GM12878 (cell line): ENCODE data around the gene PPP5C. TPM values are rescaled to one million over a fixed set of nuclear protein-coding genes. Genes with fewer than 3 reads are reported as not detected.
"Not testable (repeated sequence)": the region's sequence is repeated elsewhere in the genome, so short reads cannot be mapped to it uniquely, and the experiment has no call there.

Experiments used
- ATAC-seq: fragments of 200-7000 bp; cut with Tn5 transposase; 3 replicates; pipeline ENCODE4 v1.9.1; 2020; ENCODE audit warnings: mild to moderate bottlenecking, moderate library complexity
- BruUV-seq: library from RNA; stranded (reverse); fragments of 400-500 nt; replicated peaks from 2 replicates; lab custom pipeline; 2021; lab: Mats Ljungman, UMichigan
- CTCF ChIA-PET: fragments of 300-600 bp; sonication (Branson Sonifier 250); formaldehyde crosslinking; extraction: SDS; loops from one replicate; lab custom pipeline; 2021; ENCODE audit warnings: inconsistent platforms; lab: Yijun Ruan, JAX
- POLR2A ChIA-PET: fragments of 350-600 bp; formaldehyde crosslinking; extraction: SDS; loops from one replicate; lab custom pipeline; 2021; ENCODE audit warnings: inconsistent platforms; lab: Charles Lee
- RAD21 ChIA-PET: fragments of 300-600 bp; sonication (Branson Sonifier 250); formaldehyde crosslinking; loops from one replicate; lab custom pipeline; 2023; ENCODE audit warnings: antibody characterized with exemption; ENCODE audit not compliant: unreplicated experiment; lab: Charles Lee
- SMC1A ChIA-PET: fragments of 300-600 bp; sonication (Branson Sonifier 250); formaldehyde crosslinking; loops from one replicate; lab custom pipeline; 2023; ENCODE audit not compliant: unreplicated experiment, uncharacterized antibody; lab: Charles Lee
- DNase-seq: peaks from one replicate; pipeline ENCODE4 v3.0.0-alpha.2; 2011; ENCODE audit warnings: low read depth, low spot score
- FAIRE-seq: peaks from 3 replicates; lab custom pipeline; 2011; peaks lifted over from hg19 to GRCh38; lab: Jason Lieb, UNC
- H2AFZ ChIP-seq: 2 replicates; pipeline ENCODE4 v1.6.0; 2011; ENCODE audit warnings: low read depth, low read length, control low read depth; ENCODE audit not compliant: control insufficient read depth
- H3K27ac ChIP-seq: 2 replicates; pipeline ENCODE4 v1.5.1; 2011; ENCODE audit warnings: control low read depth; ENCODE audit not compliant: control insufficient read depth, insufficient read depth
- H3K27me3 ChIP-seq, 2 experiments: replicated peaks in 1 of 2; 2 replicates each; pipeline versions ENCODE4 v1.6.0 to v1.6.1; 2011; ENCODE audit warnings: low read length in 1 of 2; ENCODE audit not compliant: control insufficient read depth in 2 of 2, insufficient read depth in 2 of 2
- H3K36me3 ChIP-seq, 2 experiments: 2 replicates each; pipeline ENCODE4 v1.5.1; 2011; ENCODE audit warnings: low read length in 1 of 2; ENCODE audit not compliant: control insufficient read depth in 2 of 2, insufficient read depth in 2 of 2
- H3K4me1 ChIP-seq: 2 replicates; pipeline ENCODE4 v1.6.1; 2011; ENCODE audit warnings: mild to moderate bottlenecking, low read length, moderate library complexity, mixed read lengths; ENCODE audit not compliant: control insufficient read depth, insufficient read depth
- H3K4me2 ChIP-seq: 2 replicates; pipeline ENCODE4 v1.6.0; 2011; ENCODE audit warnings: control low read depth; ENCODE audit not compliant: control insufficient read depth, insufficient read depth
- H3K4me3 ChIP-seq: fragments of 200-600 bp; sonication (generic); 2 replicates; pipeline ENCODE4 v1.5.1; 2016
- H3K79me2 ChIP-seq: 2 replicates; pipeline ENCODE4 v1.6.0; 2011; ENCODE audit warnings: low read length; ENCODE audit not compliant: control insufficient read depth, insufficient read depth
- H3K9ac ChIP-seq: 2 replicates; pipeline ENCODE4 v1.8.0; 2011; ENCODE audit warnings: low read length, control low read depth, mixed read lengths; ENCODE audit not compliant: control insufficient read depth, insufficient read depth
- H3K9me3 ChIP-seq: replicated peaks from 3 replicates; pipeline ENCODE4 v1.5.1; 2011; ENCODE audit warnings: mild to moderate bottlenecking, low read length; ENCODE audit not compliant: control insufficient read depth, insufficient read depth
- H4K20me1 ChIP-seq: 2 replicates; pipeline ENCODE4 v1.6.0; 2011; ENCODE audit not compliant: control insufficient read depth, insufficient read depth
- CHD1 ChIP-seq: IDR thresholded peaks from 2 replicates; pipeline ENCODE4 v1.6.1; 2012; ENCODE audit warnings: low read depth, low read length, improper control_type of control experiment
- NFYB ChIP-seq: IDR thresholded peaks from 2 replicates; pipeline ENCODE4 v1.6.1; 2011; ENCODE audit warnings: low read depth, mild to moderate bottlenecking, low read length, improper control_type of control experiment, moderate library complexity; ENCODE audit not compliant: insufficient read depth
- RELA ChIP-seq: fragments of 450-650 bp; IDR thresholded peaks from 2 replicates; pipeline ENCODE4 v1.8.0; 2014; ENCODE audit warnings: borderline replicate concordance; ENCODE audit not compliant: partially characterized antibody
- WGBS: methylation state at CpG from one replicate; pipeline ENCODE4 v1.1.6; 2016; ENCODE audit warnings: low lambda C conversion rate; ENCODE audit not compliant: insufficient replicate concordance, insufficient coverage; ENCODE audit errors: missing lambda C conversion rate; 5-methylcytosine and 5-hydroxymethylcytosine counted together
- in situ Hi-C: fragments of 300-500 bp; cut with MboI; formaldehyde crosslinking; loops from 9 replicates; pipeline ENCODE4 v1.14.3; 2018; ENCODE audit warnings: mixed read lengths
- intact Hi-C: fragments of 100-400 bp; cut with micrococcal nuclease; formaldehyde crosslinking; loops from one replicate; pipeline ENCODE4 v1.14.2; 2022; ENCODE audit not compliant: unreplicated experiment
- polyA plus RNA-seq, 11 experiments: library from polyadenylated mRNA; depleted of rRNA in 4 of 11; unstranded in 6 of 11; stranded (reverse) in 5 of 11; fragments of >200 nt; fragmentation: Nextera tagmentation in 4 of 11; fragmentation: Illumina TruSeq in 1 of 11; extraction: Ambion mirVana in 4 of 11; extraction: Trizol in 1 of 11; gene quantifications; 1 replicate in 1 of 11; 2 replicates in 10 of 11; pipeline versions ENCODE4 v1.2.1 to v1.2.3, GENCODE V29; 2011 to 2016; ENCODE audit warnings: inconsistent platforms in 2 of 11, missing spikeins in 2 of 11, low read depth in 1 of 11
- total RNA-seq, 4 experiments: library from RNA; depleted of rRNA in 3 of 4; stranded (reverse); fragments of >200 nt in 3 of 4; fragmentation: Illumina TruSeq in 1 of 4; extraction: Trizol in 1 of 4; gene quantifications; 2 replicates each; pipeline versions ENCODE4 v1.2.1 to v1.2.3, GENCODE V29; 2013 to 2021
- TF ChIP-seq, protein P1 (sequence below), 3 experiments: IDR thresholded peaks in 2 of 3; conservative IDR thresholded peaks in 1 of 3; 2 replicates each; pipeline ENCODE4 v1.5.1; 2011; ENCODE audit warnings: low read depth in 3 of 3, low read length in 3 of 3, mild to moderate bottlenecking in 3 of 3, control low read depth in 2 of 3, moderate library complexity in 2 of 3, inconsistent platforms in 1 of 3, mixed read lengths in 1 of 3; ENCODE audit not compliant: control insufficient read depth in 2 of 3, insufficient read depth in 1 of 3; ENCODE audit errors: extremely low read depth in 1 of 3

The PPP5C gene
- total and polyA plus RNA-seq, 10 of the 15 experiments (the other 5 are each of a cell fraction or from before 2014, with no cell fraction given), result 1.1 to 154 (median 94.5) TPM

GRCh38 chr19:46429999-46430398, 83.1 kb downstream of the PPP5C start:
- BruUV-seq, result no TSS peak
- ChIA-PET SMC1A (no interaction called here), CTCF (no interaction called here), RAD21 (no interaction called here), POLR2A (interaction anchor here (0.5 kb wide), 1 partner anchor 32 kb away, joined by 3 read pairs; no protein-coding TSS in a partner anchor)
- no peak for FAIRE-seq
- H3K4me2 ChIP-seq, result no peak overlapping the region
- no peak overlapping the region for H2AFZ ChIP-seq
- H3K36me3 ChIP-seq, result no peaks in the 10 kb centered on the region
- in situ Hi-C loops (no loop called here), intact Hi-C loops (no loop called here)
- H3K4me1 ChIP-seq, result no peaks in the 10 kb centered on the region
- ATAC-seq, result no peak
- H3K4me3 ChIP-seq, result no peak overlapping the region
- WGBS, result 30% methylated on average over 4 of the region's 4 CpGs
- H3K9ac ChIP-seq, result no peak overlapping the region
- no peaks in the 10 kb centered on the region for H3K9me3 ChIP-seq
- TF ChIP-seq RELA (no peak), NFYB (peak; percentile 57)
- no peak for DNase-seq
- H3K27ac ChIP-seq, result no peak overlapping the region
- no peaks in the 10 kb centered on the region for H3K79me2 ChIP-seq
- H4K20me1 ChIP-seq, result no peaks in the 10 kb centered on the region
- peaks cover 0 to 5% of the 10 kb centered on the region in 2 experiments; a peak in 2 of 4 replicates for H3K27me3 ChIP-seq

DNA sequence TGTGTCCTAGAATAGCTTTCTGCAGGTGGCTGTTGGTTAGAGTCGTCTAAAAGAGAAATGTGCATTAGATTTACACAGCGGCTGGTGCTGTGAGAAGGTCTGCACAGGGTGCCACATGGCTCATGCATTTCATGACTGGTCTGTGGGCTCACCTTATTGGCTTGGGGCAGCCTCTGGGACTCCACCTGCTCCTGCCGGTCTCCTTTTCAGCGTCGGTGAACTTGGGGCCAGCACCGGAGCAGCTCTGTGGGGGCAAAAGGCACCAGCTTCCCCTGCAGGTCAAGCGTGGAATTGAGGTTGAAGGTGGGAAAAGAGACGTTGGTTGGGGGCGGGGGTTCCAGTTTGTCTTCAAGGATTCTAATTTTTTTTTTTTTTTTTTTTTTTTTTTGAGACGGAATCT, 84.9 kb downstream of the PPP5C start:
- Histone ChIP-seq H3K9ac (no peak overlapping the region), H3K4me3 (no peak overlapping the region), H3K4me1 (no peaks in the 10 kb centered on the region), H3K27me3 (peaks cover 0 to 5% of the 10 kb centered on the region in 2 experiments; a peak in 1 of 4 replicates), H3K9me3 (no peaks in the 10 kb centered on the region), H3K27ac (no peak overlapping the region), H3K36me3 (no peaks in the 10 kb centered on the region), H3K79me2 (no peaks in the 10 kb centered on the region), H4K20me1 (no peaks in the 10 kb centered on the region), H2AFZ (no peak overlapping the region), H3K4me2 (no peak overlapping the region)
- WGBS, result 24% methylated on average over 9 of the region's 10 CpGs
- FAIRE-seq, result no peak
- intact Hi-C loops, result no loop called here
- in situ Hi-C loops, result no loop called here
- BruUV-seq, result no TSS peak
- CTCF ChIA-PET, result no interaction called here
- no peak for ATAC-seq
- RAD21 ChIA-PET, result no interaction called here
- POLR2A ChIA-PET, result interaction anchor here (0.5 to 0.6 kb wide), 3 partner anchors 114 to 1456 kb away, joined by 4 to 7 read pairs (median 4); no protein-coding TSS in a partner anchor
- TF ChIP-seq CHD1, result no peak
- TF ChIP-seq, protein P1, sequence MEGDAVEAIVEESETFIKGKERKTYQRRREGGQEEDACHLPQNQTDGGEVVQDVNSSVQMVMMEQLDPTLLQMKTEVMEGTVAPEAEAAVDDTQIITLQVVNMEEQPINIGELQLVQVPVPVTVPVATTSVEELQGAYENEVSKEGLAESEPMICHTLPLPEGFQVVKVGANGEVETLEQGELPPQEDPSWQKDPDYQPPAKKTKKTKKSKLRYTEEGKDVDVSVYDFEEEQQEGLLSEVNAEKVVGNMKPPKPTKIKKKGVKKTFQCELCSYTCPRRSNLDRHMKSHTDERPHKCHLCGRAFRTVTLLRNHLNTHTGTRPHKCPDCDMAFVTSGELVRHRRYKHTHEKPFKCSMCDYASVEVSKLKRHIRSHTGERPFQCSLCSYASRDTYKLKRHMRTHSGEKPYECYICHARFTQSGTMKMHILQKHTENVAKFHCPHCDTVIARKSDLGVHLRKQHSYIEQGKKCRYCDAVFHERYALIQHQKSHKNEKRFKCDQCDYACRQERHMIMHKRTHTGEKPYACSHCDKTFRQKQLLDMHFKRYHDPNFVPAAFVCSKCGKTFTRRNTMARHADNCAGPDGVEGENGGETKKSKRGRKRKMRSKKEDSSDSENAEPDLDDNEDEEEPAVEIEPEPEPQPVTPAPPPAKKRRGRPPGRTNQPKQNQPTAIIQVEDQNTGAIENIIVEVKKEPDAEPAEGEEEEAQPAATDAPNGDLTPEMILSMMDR (IDR thresholded peaks at IDR 0.05 in 2 of 3, conservative IDR thresholded peaks at IDR 0.05 in 1 of 3; ENCODE audit: control insufficient read depth in 2 of 3, extremely low read depth in 1 of 3, insufficient read depth in 1 of 3, low read depth in 3 of 3, low read length in 3 of 3), result peak in 1 of 3 experiments; percentile 10; a peak in 1 of 6 replicates
- DNase-seq, result no peak
- SMC1A ChIA-PET, result interaction anchor here (0.6 kb wide), 1 partner anchor 291 kb away, joined by 3 read pairs; no protein-coding TSS in a partner anchor

DNA sequence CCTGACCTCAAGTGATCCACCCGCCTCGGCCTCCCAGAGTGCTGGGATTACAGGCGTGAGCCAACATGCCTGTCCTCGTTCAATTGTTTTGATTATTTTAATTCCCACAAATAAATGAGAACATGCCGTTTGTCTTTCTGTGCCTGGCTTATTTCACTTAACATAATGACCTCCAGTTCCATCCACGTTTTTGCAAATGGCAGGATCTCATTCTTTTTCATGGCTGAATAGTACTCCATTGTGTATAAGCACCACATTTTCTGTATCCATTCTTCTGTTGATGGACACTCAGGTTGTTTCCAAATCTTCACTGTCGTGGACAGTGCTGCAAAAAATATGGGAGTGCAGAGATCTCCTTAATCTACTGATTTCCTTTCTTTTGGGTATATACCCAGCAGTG, 86.6 kb downstream of the PPP5C start:
- H3K4me2 ChIP-seq, H3K9ac ChIP-seq, SMC1A ChIA-PET, intact Hi-C loops, POLR2A ChIA-PET, RAD21 ChIA-PET, H3K4me1 ChIP-seq, in situ Hi-C loops, H3K4me3 ChIP-seq, BruUV-seq, H3K79me2 ChIP-seq, H2AFZ ChIP-seq, H3K27me3 ChIP-seq, ATAC-seq, H3K9me3 ChIP-seq, H4K20me1 ChIP-seq, H3K27ac ChIP-seq, CTCF ChIA-PET, DNase-seq, FAIRE-seq, H3K36me3 ChIP-seq: not testable (repeated sequence)
- WGBS, result 50% methylated on average over 7 of the region's 7 CpGs
